GM19328 (cell line): ENCODE measurements around the gene PCDHB10.

ENCODE experiments used
- ATAC-seq: cut with Tn5 transposase; IDR thresholded peaks from one replicate; pipeline ENCODE4 v1.9.1; 2021; ENCODE audit warnings: mild to moderate bottlenecking, moderate library complexity; ENCODE audit not compliant: unreplicated experiment

The PCDHB10 gene

GRCh38 chr5:141236516-141237313 lies 44.6 kb downstream of the PCDHB10 start:
- no peak for ATAC-seq

- ATAC-seq = no peak
Observed at GRCh38 chr5:141241496-141241895, 49.3 kb downstream of the PCDHB10 start.
